Hematopoietic multipotent progenitor cell treated with erythropoietin and hydrocortisone succinate and interleukin-3 and kit ligand, for 8 days (in vitro differentiated cells): Measurements from ENCODE around the gene GON7.
"Not testable (repeated sequence)": the region's sequence is repeated elsewhere in the genome, so short reads cannot be mapped to it uniquely, and the experiment has no call there.

ENCODE experiments used
- DNase-seq: peaks from one replicate; pipeline ENCODE4 v3.0.0-alpha.2; 2015

The GON7 gene

DNA sequence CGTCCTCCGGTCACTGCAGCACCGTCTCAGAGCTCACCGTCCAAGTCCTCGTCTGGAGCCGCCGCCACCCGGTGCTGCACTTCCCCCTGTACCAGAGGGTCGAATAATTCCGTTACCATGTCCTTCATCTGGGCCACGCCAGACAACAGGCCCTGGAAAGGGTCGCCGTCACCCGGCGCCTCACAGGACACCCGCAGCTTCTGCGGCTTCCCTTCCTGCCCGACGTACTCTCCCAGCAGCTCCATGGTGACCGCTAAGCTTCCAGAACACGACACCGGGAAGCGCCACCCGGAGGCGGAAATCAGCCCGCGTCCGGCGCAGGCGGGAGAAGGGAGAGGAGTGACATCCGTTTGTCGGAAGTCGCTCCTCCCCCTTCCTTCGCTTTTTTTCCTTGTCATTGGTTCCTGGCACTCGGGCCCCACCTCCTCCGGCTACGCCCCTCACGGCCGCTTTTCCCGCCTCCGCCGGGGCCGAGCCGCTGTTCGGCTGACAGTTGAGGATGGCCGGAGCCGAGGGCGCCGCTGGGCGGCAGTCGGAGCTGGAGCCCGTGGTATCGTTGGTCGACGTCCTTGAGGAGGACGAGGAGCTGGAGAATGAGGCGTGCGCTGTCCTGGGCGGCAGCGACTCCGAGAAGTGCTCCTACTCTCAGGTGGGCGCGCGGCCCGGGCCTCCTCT lies at the start of gene GON7, which contains the start of gene UBR7:
GON7 (minus strand) TSS at position 273 of the 675 bp plus-strand sequence; CDS start at position 245, 28 bp downstream.
UBR7 (plus strand) TSS at position 464 of the 675 bp plus-strand sequence; CDS start at position 500, 36 bp downstream.
- peak; percentile 98 for DNase-seq

- DNase-seq: no peak
Measured at GRCh38 chr14:93249128-93249831, 42.4 kb upstream of the GON7 start.

- DNase-seq: no peak
Measured at GRCh38 chr14:93246534-93246933, 39.7 kb upstream of the GON7 start.

DNA sequence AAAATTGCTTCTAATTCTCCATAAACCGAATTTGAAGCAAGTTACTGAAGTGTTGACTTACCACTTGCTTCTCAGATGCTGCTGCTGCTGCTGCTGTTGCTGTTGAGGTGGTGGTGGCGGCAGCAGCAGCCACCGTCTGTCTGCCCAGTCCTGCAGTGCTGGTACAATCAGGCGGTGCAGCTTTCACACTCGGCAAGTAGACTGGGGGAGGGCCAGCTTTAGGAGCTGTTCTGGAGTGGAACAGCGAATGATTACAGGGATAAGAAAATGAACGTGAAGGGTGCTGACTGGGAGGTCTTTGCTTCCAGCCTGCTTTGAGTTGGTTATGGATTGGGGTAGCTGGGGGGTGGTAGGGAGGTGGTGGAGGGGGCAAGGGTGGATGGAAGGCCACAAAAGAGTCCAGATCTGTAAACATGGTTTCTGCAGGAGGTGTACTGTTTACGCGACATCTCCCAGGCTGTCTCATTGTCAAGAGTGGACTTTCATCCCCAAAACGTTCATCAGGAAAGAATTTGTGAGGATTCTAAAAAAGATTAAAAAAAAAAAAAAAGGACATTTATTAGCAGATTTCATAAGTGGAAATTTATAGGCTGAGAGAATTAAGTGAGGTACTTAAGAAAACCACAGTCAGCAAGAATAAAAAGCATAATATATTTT lies 39.0 kb upstream of the GON7 start:
- no peak for DNase-seq

- DNase-seq: no peak
Measured at GRCh38 chr14:93240678-93241000, 33.8 kb upstream of the GON7 start.

DNA sequence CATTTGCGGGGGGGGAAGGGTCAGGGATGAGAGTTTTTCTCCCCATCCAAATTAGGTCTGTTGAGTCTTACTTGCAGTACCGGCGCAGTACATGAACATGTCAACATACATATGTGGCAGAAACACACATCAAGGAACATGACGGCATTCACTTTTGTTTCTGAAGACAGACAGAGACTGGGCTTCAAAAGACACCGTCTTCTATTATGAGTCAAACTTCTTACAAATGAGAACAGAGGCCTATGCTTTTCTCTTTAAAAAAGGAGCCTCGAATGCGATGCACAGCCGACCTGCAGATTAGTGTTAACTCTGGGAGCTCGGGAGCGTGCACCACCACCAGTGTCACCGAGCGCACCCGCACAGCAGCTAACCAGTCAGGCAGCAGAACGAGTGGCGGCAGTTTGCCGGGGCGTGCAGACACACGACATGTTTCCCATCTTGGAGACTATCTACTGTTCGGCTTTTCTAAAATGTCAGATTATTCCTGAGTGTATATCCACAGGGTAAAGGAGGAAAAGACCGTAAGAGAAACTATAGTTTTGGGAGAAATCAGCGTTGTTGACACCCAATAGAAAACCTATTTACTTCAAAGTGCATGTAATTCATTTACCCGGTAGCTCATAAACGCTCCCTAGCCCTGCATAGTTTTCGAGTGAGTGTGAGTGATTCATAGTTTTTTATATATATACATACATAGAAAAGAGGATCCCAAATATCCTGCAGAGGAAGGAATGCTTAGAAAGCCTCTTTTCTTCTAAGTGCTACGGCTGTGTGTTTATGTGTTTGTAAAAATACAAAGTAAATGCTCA lies 33.2 kb upstream of the GON7 start:
- no peak for DNase-seq

DNA sequence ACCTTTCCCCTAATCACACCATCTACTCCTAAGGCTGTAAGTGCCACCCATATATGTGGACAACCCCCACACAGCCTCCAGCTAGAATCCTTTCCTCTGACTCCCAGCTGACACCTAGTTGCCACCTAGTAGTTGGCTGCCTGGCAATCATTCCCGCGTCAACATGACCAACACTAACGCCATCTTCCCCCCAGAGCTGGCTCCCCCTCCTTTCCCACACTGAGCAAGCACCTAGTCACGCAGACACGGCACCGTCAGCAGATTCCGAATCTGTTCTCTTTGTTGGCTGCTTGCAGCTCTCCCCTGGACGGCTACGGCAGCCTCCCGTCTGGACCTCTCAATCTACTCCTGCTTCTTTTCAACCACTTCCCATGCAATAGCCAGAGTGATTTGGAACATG lies 27.9 kb upstream of the GON7 start:
- no peak for DNase-seq

- not testable (repeated sequence) for DNase-seq
Measured at GRCh38 chr14:93233078-93233477, 26.2 kb upstream of the GON7 start.

DNA sequence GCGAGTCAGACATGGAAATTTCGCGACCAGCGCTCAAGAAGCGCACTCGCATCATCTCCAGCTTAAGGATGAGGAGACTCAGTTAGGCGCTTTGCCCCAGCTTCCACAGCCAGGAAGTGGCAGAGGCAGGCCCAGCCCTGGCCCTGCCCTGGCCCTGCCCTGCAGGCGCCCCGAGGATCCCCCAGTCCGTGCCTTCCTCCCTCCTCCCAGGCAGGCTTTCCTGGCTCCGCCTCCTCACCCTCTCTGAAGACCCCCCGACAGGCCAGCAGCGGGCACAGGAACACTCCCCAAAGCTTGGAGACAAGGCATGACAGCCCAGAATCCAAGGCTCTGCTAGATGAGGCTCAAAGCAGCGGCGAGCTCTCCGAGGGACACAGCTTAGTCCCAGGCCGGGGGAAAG lies 25.3 kb upstream of the GON7 start:
- DNase-seq: no peak

DNA sequence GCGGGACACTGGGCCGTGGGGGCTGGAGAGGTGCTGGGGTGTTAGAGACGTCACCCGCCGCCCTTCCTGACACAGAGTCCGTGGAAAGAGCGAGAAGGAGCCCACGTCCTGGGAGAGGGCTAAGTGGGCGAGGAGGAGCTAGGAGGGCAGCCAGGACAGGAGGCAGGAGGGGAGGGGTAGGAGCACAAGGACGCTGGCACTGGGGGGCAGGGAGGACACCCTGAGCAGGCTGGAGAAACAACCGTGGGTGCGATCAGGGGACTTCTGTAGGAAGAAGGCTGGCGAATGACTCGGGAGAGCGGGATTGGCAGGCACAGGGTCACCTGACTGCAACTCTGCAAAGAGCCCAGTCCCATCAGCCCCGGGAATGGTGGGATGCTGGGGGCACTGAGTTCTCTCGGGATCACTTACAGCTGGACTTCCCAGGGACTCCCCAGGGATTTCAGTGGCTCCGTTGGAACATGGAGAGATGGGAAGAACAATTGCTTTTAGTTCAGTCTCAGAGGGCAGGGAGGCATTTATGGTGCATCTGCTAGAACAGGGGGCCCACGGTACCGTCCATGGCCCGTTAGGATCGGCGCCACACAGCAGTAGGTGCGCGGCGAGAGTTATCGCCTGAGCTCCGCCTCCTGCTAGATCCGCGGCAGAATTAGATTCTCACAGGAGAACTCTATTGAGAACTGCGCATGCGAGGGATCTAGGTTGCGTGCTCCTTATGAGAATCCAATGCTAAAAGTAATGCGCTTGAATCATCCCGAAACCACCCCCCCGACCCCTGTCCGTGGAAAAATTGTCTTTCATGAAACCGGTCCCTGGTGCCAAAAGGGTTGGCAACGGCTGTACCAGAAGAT lies 24.5 kb upstream of the GON7 start:
- DNase-seq: no peak

- no peak for DNase-seq
Measured at GRCh38 chr14:93230539-93230938, 23.7 kb upstream of the GON7 start.

DNA sequence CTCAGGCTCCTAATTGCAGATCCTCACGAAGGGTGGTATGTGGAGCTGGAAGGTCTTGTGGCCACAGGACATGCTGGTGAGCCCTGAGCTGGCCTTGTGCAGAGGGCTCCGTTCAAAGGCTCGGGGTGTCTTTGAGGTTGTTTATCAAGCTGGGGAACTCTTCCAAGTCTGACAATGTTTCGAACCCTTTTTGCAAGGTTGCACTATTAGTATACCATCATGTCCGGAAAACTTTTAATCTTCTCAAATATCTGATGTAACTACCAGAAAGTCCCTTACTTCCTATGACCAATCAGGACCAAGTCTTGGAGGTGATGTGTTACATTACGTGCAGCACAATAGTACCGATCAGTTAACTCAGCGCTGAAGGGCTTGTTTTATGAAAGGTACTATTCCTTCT lies 21.7 kb upstream of the GON7 start:
- DNase-seq: no peak

DNA sequence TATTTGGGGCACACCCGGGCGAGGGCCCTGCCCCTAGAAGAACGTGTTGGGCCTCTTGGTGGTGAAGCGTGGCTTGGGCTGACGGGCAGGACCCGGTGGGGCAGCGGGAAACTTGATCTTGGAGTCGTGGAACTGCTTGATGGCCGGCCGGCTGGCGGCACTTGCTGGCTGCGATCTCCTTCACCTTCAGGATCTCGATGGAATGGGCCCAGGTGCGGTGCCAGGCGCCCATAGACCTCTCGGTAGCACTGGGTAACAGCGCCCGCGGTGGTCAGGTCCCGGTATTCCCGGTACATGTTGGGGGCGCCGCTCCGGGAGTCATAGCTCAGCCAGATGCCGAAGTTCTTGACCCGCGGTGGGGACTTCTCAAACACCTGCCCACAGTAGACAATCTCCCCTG lies 16.7 kb upstream of the GON7 start:
- no peak for DNase-seq

DNA sequence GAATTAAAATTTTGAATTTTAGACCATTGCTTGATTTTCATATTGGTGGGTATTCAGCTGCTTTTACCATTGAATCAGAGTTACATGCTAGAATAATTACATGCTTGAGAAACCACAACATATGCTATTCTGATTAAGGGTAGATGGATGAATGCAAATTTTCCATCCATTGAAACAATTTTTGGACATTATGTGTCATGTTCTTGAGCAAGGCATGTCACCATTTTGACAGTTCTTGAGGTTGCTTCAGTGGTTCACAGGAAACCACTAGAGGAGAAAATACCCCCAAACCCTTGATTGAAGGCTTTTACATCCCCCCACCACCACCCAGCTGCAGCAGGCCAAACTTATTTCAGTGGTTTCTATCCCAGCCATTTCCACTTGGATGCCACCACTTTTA lies 13.6 kb upstream of the GON7 start:
- no peak for DNase-seq

DNA sequence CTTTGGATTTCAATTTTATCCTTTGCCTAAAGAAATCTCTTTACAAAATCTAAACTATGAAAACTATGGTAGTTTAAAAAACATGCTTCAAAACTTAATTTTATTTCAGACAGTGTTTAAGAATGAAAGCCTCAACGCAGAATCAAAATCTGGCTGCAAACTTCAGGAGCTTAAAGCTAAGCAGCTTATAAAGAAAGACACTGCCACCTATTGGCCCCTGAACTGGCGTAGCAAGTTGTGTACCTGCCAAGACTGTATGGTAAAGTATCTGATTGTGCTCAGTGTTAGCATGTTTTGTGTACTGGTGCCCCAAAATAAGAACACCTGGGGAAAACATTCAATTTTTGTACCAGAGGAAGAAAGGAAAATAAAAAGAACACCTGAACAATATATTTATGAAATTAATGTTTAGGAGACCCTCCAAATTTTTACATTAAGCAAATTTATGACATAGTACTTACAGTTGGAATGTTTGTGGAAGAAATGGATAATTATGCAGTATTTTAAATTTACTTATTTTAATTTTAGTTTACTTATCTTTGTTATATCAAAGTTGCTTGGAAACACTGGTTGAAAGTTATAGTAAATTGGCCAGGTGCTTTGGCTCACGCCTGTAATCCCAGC lies 12.3 kb upstream of the GON7 start:
- peak; percentile 77 for DNase-seq

- DNase-seq: no peak
Measured at GRCh38 chr14:93214598-93214997, 7.7 kb upstream of the GON7 start.

DNA sequence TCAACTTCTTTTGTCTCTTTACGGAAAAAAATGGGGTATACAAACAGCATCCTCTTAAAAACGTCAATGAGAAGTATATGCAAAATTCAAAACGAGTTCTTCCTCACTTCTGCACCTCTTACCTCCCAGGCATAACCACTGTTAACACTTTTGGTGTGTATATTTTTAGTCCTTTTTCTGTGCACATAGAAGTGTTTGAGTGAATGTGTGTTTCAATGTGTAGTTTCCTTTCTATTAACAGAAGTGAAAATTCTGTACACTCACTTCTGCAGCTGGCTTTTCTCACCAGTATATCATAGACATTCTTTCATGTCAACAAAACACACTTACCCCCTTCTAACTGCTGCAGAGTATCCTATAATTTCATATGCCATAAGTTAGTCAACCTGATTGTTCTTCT lies 5.6 kb upstream of the GON7 start:
- DNase-seq: no peak

DNA sequence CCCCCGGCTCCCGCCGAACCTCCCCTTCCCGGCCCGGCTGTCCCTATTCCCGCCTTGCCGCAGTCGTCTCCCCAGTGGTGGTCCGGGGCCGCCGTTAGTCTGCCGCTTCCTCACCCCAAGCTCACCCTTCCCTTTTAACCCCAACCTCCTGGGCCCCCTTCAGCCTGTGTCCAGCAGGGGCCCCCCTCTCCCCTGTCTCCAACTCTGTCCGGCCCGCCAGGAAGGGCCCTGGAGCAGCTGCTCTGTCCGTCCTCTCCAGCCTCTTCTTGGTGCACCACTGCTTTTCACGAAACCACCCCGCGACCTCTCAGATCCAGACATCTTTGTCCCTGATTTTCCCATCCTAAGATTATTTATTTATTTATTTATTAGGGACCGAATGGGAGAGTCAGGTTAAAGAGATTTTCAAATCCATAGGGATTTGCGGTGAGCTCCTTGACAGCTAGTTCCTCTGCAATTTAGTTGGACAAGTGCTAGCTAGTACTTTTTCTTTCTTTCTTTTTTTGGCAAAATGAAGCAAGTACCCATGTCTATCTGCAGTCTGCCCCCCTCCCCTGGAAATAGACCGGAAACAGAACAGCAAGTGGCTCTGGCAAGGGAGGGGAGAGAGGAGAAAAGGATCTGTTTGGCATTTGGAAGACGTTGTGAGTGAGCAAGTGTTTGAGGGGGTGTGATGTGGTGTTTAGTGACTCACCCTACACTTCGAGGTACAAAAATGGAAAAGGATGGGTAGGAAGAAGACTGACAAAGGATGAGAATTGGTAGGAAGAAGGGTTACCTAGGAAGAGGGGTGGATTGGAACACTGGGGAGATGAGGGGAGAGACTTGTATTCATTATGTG lies 823 bp upstream of the GON7 start:
- peak; percentile 61 for DNase-seq

DNA sequence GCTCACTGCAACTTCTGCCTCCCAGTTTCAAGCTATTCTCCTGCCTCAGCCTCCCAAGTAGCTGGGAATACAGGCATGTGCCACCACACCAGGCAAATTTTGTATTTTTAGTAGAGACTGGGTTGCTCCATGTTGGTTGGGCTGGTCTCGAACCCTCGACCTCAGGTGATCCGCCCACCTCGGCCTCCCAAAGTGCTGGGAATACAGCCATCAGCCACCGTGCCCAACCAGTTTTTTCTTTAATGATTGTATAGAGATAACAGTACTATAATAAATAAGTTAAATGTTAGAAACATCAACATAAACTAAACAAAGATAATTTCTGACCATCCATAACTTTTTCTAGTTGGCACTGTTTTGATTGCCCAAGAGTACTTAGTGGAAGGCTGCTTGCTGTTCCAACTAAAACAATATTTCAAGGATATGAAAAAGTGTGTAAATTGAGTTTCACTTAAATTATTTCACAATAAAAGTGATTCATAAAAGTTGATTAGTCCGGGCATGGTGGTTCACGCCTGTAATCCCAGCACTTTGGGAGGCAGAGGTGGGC lies 5.6 kb downstream of the GON7 start:
- DNase-seq: peak; percentile 13

- DNase-seq: no peak
Measured at GRCh38 chr14:93200553-93200952, 6.3 kb downstream of the GON7 start.

GRCh38 chr14:93199031-93199430 lies 7.8 kb downstream of the GON7 start:
- no peak for DNase-seq
